Activated CD8-positive, alpha-beta memory T cell treated with anti-CD3 and anti-CD28 coated beads, Interleukin-2, amount 50 U/mL, for 24 hours (primary cell): ENCODE measurements around the gene GPR27.

Source experiments
- DNase-seq: peaks from one replicate; pipeline ENCODE4 v3.0.0-alpha.2; 2020; ENCODE audit errors: extremely low read depth

The GPR27 gene

GRCh38 chr3:71786217-71786549 lies 32.5 kb downstream of the GPR27 start:
- DNase-seq: no peak

- no peak for DNase-seq
Observed at GRCh38 chr3:71786551-71786950, 32.9 kb downstream of the GPR27 start.

- DNase-seq: no peak
Observed at GRCh38 chr3:71787851-71788405, 34.3 kb downstream of the GPR27 start.

GRCh38 chr3:71789922-71790321 lies 36.3 kb downstream of the GPR27 start:
- DNase-seq: no peak

- DNase-seq: no peak
Observed at GRCh38 chr3:71791634-71792033, 38.0 kb downstream of the GPR27 start.

- DNase-seq: no peak
Observed at GRCh38 chr3:71796290-71796689, 42.6 kb downstream of the GPR27 start.

- DNase-seq: no peak
Observed at GRCh38 chr3:71797455-71797854, 43.8 kb downstream of the GPR27 start.

- DNase-seq: no peak
Observed at GRCh38 chr3:71800023-71800422, 46.4 kb downstream of the GPR27 start.

GRCh38 chr3:71801986-71802385 lies 48.3 kb downstream of the GPR27 start:
- no peak for DNase-seq

- DNase-seq: no peak
Observed at GRCh38 chr3:71803248-71803647, 49.6 kb downstream of the GPR27 start.

GRCh38 chr3:71805199-71805598 lies 51.5 kb downstream of the GPR27 start:
- DNase-seq: no peak

- no peak for DNase-seq
Observed at GRCh38 chr3:71805691-71806090, 52.0 kb downstream of the GPR27 start.
